ENCODE data around the gene COBL.

DNA sequence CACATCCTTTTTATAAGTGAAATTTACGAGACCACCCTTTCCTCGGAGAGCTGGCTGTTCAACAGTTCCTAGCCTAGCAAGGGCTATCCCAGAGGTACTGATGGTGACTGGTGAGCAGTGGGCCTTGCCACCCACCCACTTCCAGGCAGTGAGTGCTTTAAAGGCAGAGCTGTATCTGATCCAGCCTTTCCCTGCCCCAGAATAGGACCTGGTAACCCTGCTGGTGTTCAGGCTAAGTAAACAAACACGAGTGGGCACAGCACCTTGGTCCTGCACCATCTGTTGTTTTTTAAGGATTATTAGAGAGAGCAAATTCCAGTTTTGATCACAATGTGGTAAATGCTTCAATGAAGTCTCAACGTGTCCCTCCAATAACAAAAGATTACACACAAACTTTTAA, 75.7 kb downstream of the COBL start:
- no peak for TF ChIP-seq POLR2A (IDR thresholded peaks at IDR 0.05; ENCODE audit: low read depth, low read length)
- TF ChIP-seq POLR2AphosphoS5 (IDR thresholded peaks at IDR 0.05; ENCODE audit: low read depth, low read length), result no peak

Measured in GM12892 (cell line).